GM23338 (cell line): Measurements from ENCODE around the gene COPE. TPM values are rescaled to one million over a fixed set of nuclear protein-coding genes. Genes with fewer than 3 reads are reported as not detected.

Experiments
- ATAC-seq: fragments of 200-7000 bp; cut with Tn5 transposase; 3 replicates; pipeline ENCODE4 v1.9.1; 2020
- DNase-seq: peaks from one replicate; pipeline ENCODE4 v3.0.0-alpha.2; 2015; ENCODE audit warnings: low spot score
- H2AFZ ChIP-seq: fragments of 200-600 bp; sonication (generic); 2 replicates; pipeline ENCODE4 v1.8.0; 2016; ENCODE audit warnings: antibody characterized with exemption, mild to moderate bottlenecking, moderate library complexity
- H3F3A ChIP-seq: fragments of 200-600 bp; sonication (generic); replicated peaks from 2 replicates; pipeline ENCODE4 v1.8.0; 2017; ENCODE audit warnings: antibody characterized with exemption, mixed run types, low read depth
- H3K27ac ChIP-seq: fragments of 200-600 bp; sonication (generic); 2 replicates; pipeline ENCODE4 v1.6.1; 2016; ENCODE audit warnings: low read depth
- H3K27me3 ChIP-seq: fragments of 200-600 bp; sonication (generic); 2 replicates; pipeline ENCODE4 v1.8.0; 2016; ENCODE audit warnings: mild to moderate bottlenecking, mixed run types, moderate library complexity; ENCODE audit not compliant: insufficient read depth
- H3K36me3 ChIP-seq: fragments of 200-600 bp; sonication (generic); 2 replicates; pipeline ENCODE4 v1.8.0; 2016; ENCODE audit warnings: mild to moderate bottlenecking; ENCODE audit not compliant: insufficient read depth
- H3K4me1 ChIP-seq: fragments of 200-600 bp; sonication (generic); 2 replicates; pipeline ENCODE4 v1.8.0; 2016; ENCODE audit warnings: mild to moderate bottlenecking, moderate library complexity; ENCODE audit not compliant: insufficient read depth
- H3K4me2 ChIP-seq: fragments of 200-600 bp; sonication (generic); 2 replicates; pipeline ENCODE4 v1.7.1; 2017; ENCODE audit warnings: mixed run types
- H3K4me3 ChIP-seq: fragments of 200-600 bp; sonication (generic); 2 replicates; pipeline ENCODE4 v1.6.1; 2016; ENCODE audit warnings: mixed run types
- H3K79me2 ChIP-seq: fragments of 200-600 bp; sonication (generic); replicated peaks from 2 replicates; pipeline ENCODE4 v1.8.0; 2017; ENCODE audit warnings: mild to moderate bottlenecking; ENCODE audit not compliant: insufficient read depth
- H3K9me2 ChIP-seq: fragments of 200-600 bp; sonication (generic); 2 replicates; pipeline ENCODE4 v1.8.0; 2017; ENCODE audit not compliant: insufficient read depth
- H4K20me1 ChIP-seq: fragments of 200-600 bp; sonication (generic); replicated peaks from 2 replicates; pipeline ENCODE4 v1.8.0; 2017; ENCODE audit warnings: mild to moderate bottlenecking; ENCODE audit not compliant: insufficient read depth
- H3K27ac Mint-ChIP-seq: 2 replicates; pipeline ENCODE4 v1.8.0; 2020; ENCODE audit warnings: inconsistent platforms, mild to moderate bottlenecking, moderate library complexity, mixed read lengths
- H3K27me3 Mint-ChIP-seq: 3 replicates; pipeline ENCODE4 v1.8.0; 2022; ENCODE audit warnings: low read depth, mild to moderate bottlenecking, moderate library complexity, mixed read lengths, inconsistent platforms; ENCODE audit not compliant: insufficient read depth, poor library complexity
- H3K36me3 Mint-ChIP-seq: 3 replicates; pipeline ENCODE4 v1.8.0; 2021; ENCODE audit warnings: low read depth, mild to moderate bottlenecking, inconsistent platforms, moderate library complexity, mixed read lengths
- H3K4me1 Mint-ChIP-seq: 3 replicates; pipeline ENCODE4 v1.8.0; 2020; ENCODE audit warnings: mild to moderate bottlenecking, inconsistent platforms, mixed read lengths
- H3K4me3 Mint-ChIP-seq: 3 replicates; pipeline ENCODE4 v1.8.0; 2021; ENCODE audit warnings: moderate library complexity, mild to moderate bottlenecking, inconsistent platforms, mixed read lengths
- H3K9me3 Mint-ChIP-seq: 3 replicates; pipeline ENCODE4 v1.8.0; 2020; ENCODE audit warnings: moderate library complexity, mild to moderate bottlenecking, inconsistent platforms, mixed read lengths
- CREB1 ChIP-seq: fragments of 250-450 bp; sonication (Bioruptor Pico); IDR thresholded peaks from 2 replicates; pipeline ENCODE4 v1.5.0; 2020; ENCODE audit warnings: low read depth, mild to moderate bottlenecking, moderate library complexity
- CTCF ChIP-seq, 2 experiments: fragments of 200-600 bp in 1 of 2; sonication (generic) in 1 of 2; conservative IDR thresholded peaks; 2 replicates each; pipeline versions ENCODE4 v1.5.1 to v1.6.1; 2016 to 2017; ENCODE audit warnings: antibody characterized with exemption in 2 of 2, low read depth in 2 of 2, mild to moderate bottlenecking in 2 of 2, moderate library complexity in 1 of 2
- ETS1 ChIP-seq: IDR thresholded peaks from 2 replicates; pipeline ENCODE4 v1.6.1; 2016; ENCODE audit warnings: antibody characterized with exemption
- EZH2 ChIP-seq: fragments of 200-600 bp; sonication (generic); IDR thresholded peaks from one replicate; pipeline ENCODE4 v1.8.0; 2017; ENCODE audit warnings: antibody characterized with exemption, mild to moderate bottlenecking, low read depth; ENCODE audit not compliant: unreplicated experiment
- EZH2phosphoT487 ChIP-seq: fragments of 200-600 bp; sonication (generic); IDR thresholded peaks from one replicate; pipeline ENCODE4 v1.8.1; 2018; ENCODE audit warnings: antibody characterized with exemption; ENCODE audit not compliant: unreplicated experiment
- JUNB ChIP-seq: IDR thresholded peaks from one replicate; pipeline ENCODE4 v1.6.1; 2016; ENCODE audit warnings: antibody characterized with exemption; ENCODE audit not compliant: unreplicated experiment
- NANOG ChIP-seq: IDR thresholded peaks from 2 replicates; pipeline ENCODE4 v1.6.1; 2016; ENCODE audit warnings: antibody characterized with exemption, borderline replicate concordance
- POLR2AphosphoS5 ChIP-seq: IDR thresholded peaks from 2 replicates; pipeline ENCODE4 v1.6.1; 2016; ENCODE audit warnings: antibody characterized with exemption, low read depth
- REST ChIP-seq: IDR thresholded peaks from one replicate; pipeline ENCODE4 v1.6.1; 2018; ENCODE audit warnings: antibody characterized with exemption; ENCODE audit not compliant: unreplicated experiment
- STAT1 ChIP-seq: IDR thresholded peaks from one replicate; pipeline ENCODE4 v1.6.1; 2016; ENCODE audit warnings: antibody characterized with exemption; ENCODE audit not compliant: unreplicated experiment
- ZNF114 ChIP-seq: fragments of 250-450 bp; sonication (Bioruptor Pico); IDR thresholded peaks from 2 replicates; pipeline ENCODE4 v1.5.0; 2020; ENCODE audit warnings: mild to moderate bottlenecking, moderate library complexity
- ZNF331 ChIP-seq: fragments of 250-450 bp; sonication (Bioruptor Pico); IDR thresholded peaks from 2 replicates; pipeline ENCODE4 v1.5.0; 2020; ENCODE audit warnings: low read depth, mild to moderate bottlenecking, moderate library complexity
- polyA plus RNA-seq: library from polyadenylated mRNA; unstranded; fragments of >200 nt; fragmentation: Nextera tagmentation; extraction: Ambion mirVana; gene quantifications from 2 replicates; pipeline ENCODE4 v1.2.1, GENCODE V29; 2016
- total RNA-seq: library from RNA; depleted of rRNA; stranded (reverse); fragments of >200 nt; shearing (Covaris generic); gene quantifications from 2 replicates; pipeline ENCODE4 v1.2.3, GENCODE V29; 2014

COPE gene
- total and polyA plus RNA-seq, 2 experiments from 2014 or later: 263 TPM

- TF ChIP-seq REST (no peak), JUNB (no peak), POLR2AphosphoS5 (no peak), EZH2 (no peak), CREB1 (CRISPR knock-in tag) (no peak), EZH2phosphoT487 (no peak), ETS1 (no peak), CTCF (conservative IDR thresholded peaks at IDR 0.05; ENCODE audit: low read depth in 2 of 2) (no peak), STAT1 (no peak), NANOG (no peak)
Measured at GRCh38 chr19:18905058-18905456, 14.1 kb downstream of the COPE start (continued).

- Histone ChIP-seq H3K4me3 (no peak overlapping the region), H3K36me3 (no peaks in the 10 kb centered on the region), H2AFZ (no peak overlapping the region), H3K9me2 (no peaks in the 10 kb centered on the region), H3K79me2 (no peaks in the 10 kb centered on the region), H4K20me1 (no peaks in the 10 kb centered on the region; the same call in 1 of the 2 replicates), H3F3A (no peaks in the 10 kb centered on the region), H3K27ac (no peak overlapping the region), H3K4me2 (no peak overlapping the region), H3K4me1 (no peaks in the 10 kb centered on the region), H3K27me3 (no peaks in the 10 kb centered on the region)
- Mint-ChIP-seq H3K36me3 (peaks cover 11% of the 10 kb centered on the region), H3K9me3 (no peaks in the 10 kb centered on the region), H3K4me3 (no peak overlapping the region), H3K27ac (no peak overlapping the region), H3K27me3 (peaks cover 3% of the 10 kb centered on the region), H3K4me1 (no peaks in the 10 kb centered on the region)
- no peak; the same call in 2 of the 3 replicates for ATAC-seq
- no peak for DNase-seq
- TF ChIP-seq JUNB (no peak), EZH2phosphoT487 (no peak), STAT1 (no peak), POLR2AphosphoS5 (no peak), CTCF (conservative IDR thresholded peaks at IDR 0.05; ENCODE audit: low read depth in 2 of 2) (no peak), ZNF331 (no peak), REST (no peak), ZNF114 (no peak)
Measured at GRCh38 chr19:18904334-18905057, 14.7 kb downstream of the COPE start.
